Subcutaneous adipose tissue (tissue), 4 donors: ENCODE results near the gene KLK2. TPM values are rescaled to one million over a fixed set of nuclear protein-coding genes. Genes with fewer than 3 reads are reported as not detected.

Experiments used
- total RNA-seq, 4 donors: library from RNA; depleted of rRNA; stranded (reverse); fragments of >200 nt; gene quantifications; one replicate each; pipeline ENCODE4 v1.1.0, GENCODE V29; 2016
- TF ChIP-seq, protein P1 (sequence below): fragments of 450-650 bp; IDR thresholded peaks from one replicate; pipeline ENCODE4 v1.5.1; 2016; ENCODE audit warnings: low read depth, mild to moderate bottlenecking, control low read depth, antibody characterized with exemption, moderate library complexity

Gene KLK2
- total RNA-seq, 4 donors from 2014 or later = 0.44 TPM; not detected in 3

GRCh38 chr19:50833117-50833801 lies 40.0 kb upstream of the KLK2 start, which contains the start of gene KLK15:
Gene KLK15, minus strand, starts transcription at chr19:50833574. Its CDS starts 2,082 bp downstream, at chr19:50831492.
- TF ChIP-seq, protein P1, sequence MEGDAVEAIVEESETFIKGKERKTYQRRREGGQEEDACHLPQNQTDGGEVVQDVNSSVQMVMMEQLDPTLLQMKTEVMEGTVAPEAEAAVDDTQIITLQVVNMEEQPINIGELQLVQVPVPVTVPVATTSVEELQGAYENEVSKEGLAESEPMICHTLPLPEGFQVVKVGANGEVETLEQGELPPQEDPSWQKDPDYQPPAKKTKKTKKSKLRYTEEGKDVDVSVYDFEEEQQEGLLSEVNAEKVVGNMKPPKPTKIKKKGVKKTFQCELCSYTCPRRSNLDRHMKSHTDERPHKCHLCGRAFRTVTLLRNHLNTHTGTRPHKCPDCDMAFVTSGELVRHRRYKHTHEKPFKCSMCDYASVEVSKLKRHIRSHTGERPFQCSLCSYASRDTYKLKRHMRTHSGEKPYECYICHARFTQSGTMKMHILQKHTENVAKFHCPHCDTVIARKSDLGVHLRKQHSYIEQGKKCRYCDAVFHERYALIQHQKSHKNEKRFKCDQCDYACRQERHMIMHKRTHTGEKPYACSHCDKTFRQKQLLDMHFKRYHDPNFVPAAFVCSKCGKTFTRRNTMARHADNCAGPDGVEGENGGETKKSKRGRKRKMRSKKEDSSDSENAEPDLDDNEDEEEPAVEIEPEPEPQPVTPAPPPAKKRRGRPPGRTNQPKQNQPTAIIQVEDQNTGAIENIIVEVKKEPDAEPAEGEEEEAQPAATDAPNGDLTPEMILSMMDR = no peak

GRCh38 chr19:50833802-50834167 lies 39.5 kb upstream of the KLK2 start:
- TF ChIP-seq, protein P1 = no peak

GRCh38 chr19:50835103-50835784 lies 38.0 kb upstream of the KLK2 start:
- TF ChIP-seq, protein P1 = no peak

DNA sequence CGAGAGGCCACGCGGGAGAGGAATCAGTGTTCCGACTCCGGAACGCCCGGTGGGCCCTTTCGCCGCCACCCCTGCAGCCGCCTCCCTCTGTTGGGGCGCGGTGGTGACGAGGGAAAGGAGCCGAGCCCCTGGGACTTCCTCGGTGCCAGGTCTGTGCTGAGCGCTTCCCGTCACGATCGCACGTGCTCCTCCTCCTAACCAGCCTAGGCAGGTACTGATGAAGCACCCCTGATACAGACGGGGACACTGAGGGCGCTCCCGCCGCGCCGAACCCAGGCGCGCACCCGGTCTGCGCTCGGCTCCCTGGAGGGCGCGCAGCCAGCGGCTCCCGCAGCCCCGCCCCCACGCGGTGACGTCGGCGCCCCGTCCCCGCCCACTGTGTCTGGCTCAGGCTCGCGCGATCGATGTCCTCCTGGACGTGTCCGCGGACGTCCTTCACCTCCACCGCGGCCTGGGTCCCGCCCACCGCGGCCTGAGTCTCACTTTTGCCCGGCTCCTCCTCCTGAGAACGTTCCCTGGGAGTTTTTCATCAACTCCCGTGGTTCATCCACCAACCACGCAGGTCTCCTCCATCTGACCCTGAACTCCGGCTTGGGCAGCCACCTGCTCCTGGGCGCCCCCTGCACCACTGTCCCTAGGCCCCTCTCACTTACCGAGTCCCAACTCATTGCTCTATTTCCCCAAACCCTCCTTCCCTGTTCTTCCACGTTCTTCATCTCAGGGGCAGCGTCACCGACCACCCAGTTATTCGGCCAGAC lies 37.3 kb upstream of the KLK2 start:
- TF ChIP-seq, protein P1 = no peak

GRCh38 chr19:50836543-50837195 lies 36.6 kb upstream of the KLK2 start:
- TF ChIP-seq, protein P1 = no peak

DNA sequence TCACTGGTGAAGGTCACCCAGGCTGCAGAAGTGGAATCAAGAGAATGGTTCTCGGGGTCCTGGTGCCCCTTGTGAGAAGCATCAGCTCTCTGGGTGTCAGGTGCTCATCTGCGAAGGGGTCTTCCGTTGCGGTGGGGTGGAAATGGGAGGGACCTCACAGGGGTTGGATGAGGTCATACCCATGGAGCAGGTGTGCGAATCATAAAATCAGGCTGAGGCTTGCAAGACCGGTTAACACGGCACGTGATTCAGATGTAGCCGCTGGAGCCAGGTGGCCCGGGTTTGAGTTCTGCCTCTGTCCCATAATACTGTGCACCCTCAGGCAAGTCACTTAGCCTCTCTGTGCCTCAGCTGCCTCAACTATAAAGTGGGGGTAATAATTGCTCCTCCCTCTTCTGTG lies 35.9 kb upstream of the KLK2 start:
- TF ChIP-seq, protein P1 = no peak

DNA sequence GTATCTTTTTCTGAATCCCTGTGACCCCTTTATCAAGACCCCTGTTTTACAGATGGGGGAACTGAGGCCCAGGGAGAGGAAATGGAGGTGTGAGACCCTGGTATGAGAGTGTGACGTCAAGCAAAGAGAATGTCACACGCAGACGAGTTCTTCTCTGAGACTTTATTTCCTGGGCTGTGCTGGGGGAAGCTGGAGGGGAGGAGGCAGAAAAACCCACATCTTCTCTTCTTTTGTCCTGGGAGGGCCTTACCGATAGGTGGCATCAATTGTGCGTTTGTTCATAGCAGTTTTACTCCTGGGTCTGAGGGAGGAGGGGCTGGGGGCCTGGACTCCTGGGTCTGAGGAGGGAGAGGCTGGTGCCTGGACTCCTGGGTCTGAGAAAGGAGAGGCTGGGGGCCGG lies 35.0 kb upstream of the KLK2 start:
- TF ChIP-seq, protein P1 = no peak
